ENCODE results near the gene CDHR4. TPM values are rescaled to one million over a fixed set of nuclear protein-coding genes. Genes with fewer than 3 reads are reported as not detected.

CDHR4 gene
- total RNA-seq, 1 experiment from 2014 or later: not detected

GRCh38 chr3:49794926-49795905 is 4.5 kb downstream of the CDHR4 start:
- Histone ChIP-seq H3K36me3 (ENCODE audit: low read depth, low read length) (no peaks in the 10 kb centered on the region), H3K4me1 (ENCODE audit: insufficient read depth, low read length) (peaks cover 11% of the 10 kb centered on the region), H3K4me3 (ENCODE audit: low read length) (no peak overlapping the region), H2AFZ (ENCODE audit: low read length) (no peak overlapping the region), H4K20me1 (ENCODE audit: low read length) (no peaks in the 10 kb centered on the region), H3K79me2 (ENCODE audit: low read length) (no peaks in the 10 kb centered on the region), H3K9me2 (replicated peaks; ENCODE audit: low read length) (no peaks in the 10 kb centered on the region), H3F3A (ENCODE audit: low read length, unreplicated experiment) (no peaks in the 10 kb centered on the region), H3K27me3 (ENCODE audit: low read length) (no peaks in the 10 kb centered on the region), H3K9ac (ENCODE audit: low read length) (no peak overlapping the region), H3K4me2 (ENCODE audit: low read length) (no peak overlapping the region), H3K27ac (ENCODE audit: low read length) (no peak overlapping the region), H3K9me3 (ENCODE audit: low read length) (no peaks in the 10 kb centered on the region)
- ATAC-seq (no peak), DNase-seq (no peak)
- CTCF ChIA-PET: no interaction called here
- BruUV-seq (replicated peaks): no TSS peak
- POLR2A ChIA-PET (ENCODE audit: unreplicated experiment): interaction anchor here (0.5 kb wide), 1 partner anchor 108 kb away, joined by 4 read pairs; no protein-coding TSS in a partner anchor
- no peak for TF ChIP-seq CTCF (conservative IDR thresholded peaks at IDR 0.05; ENCODE audit: low read depth, low read length)
- no peak for TF ChIP-seq EZH2 (IDR thresholded peaks at IDR 0.05; ENCODE audit: low read length, unreplicated experiment)
- TF ChIP-seq EZH2phosphoT487 (IDR thresholded peaks at IDR 0.05; ENCODE audit: borderline replicate concordance, low read length): no peak
- intact Hi-C loops (cut with micrococcal nuclease): no loop called here

- no peaks in the 10 kb centered on the region for H3K36me3 ChIP-seq (ENCODE audit: low read depth, low read length)
- no peak for ATAC-seq
- POLR2A ChIA-PET (ENCODE audit: unreplicated experiment): interaction anchor here (0.5 kb wide), 1 partner anchor 108 kb away, joined by 4 read pairs; no protein-coding TSS in a partner anchor
- no peak overlapping the region for H2AFZ ChIP-seq (ENCODE audit: low read length)
- no peak overlapping the region for H3K4me3 ChIP-seq (ENCODE audit: low read length)
- H3F3A ChIP-seq (ENCODE audit: low read length, unreplicated experiment): no peaks in the 10 kb centered on the region
- H4K20me1 ChIP-seq (ENCODE audit: low read length): no peaks in the 10 kb centered on the region
- intact Hi-C loops (cut with micrococcal nuclease): no loop called here
- no TSS peak for BruUV-seq (replicated peaks)
- H3K9me2 ChIP-seq (replicated peaks; ENCODE audit: low read length): no peaks in the 10 kb centered on the region
- H3K9ac ChIP-seq (ENCODE audit: low read length): no peak overlapping the region
- H3K9me3 ChIP-seq (ENCODE audit: low read length): no peaks in the 10 kb centered on the region
- TF ChIP-seq EZH2phosphoT487 (IDR thresholded peaks at IDR 0.05; ENCODE audit: borderline replicate concordance, low read length) (no peak), EZH2 (IDR thresholded peaks at IDR 0.05; ENCODE audit: low read length, unreplicated experiment) (no peak)
- H3K27ac ChIP-seq (ENCODE audit: low read length): no peak overlapping the region
- H3K27me3 ChIP-seq (ENCODE audit: low read length): no peaks in the 10 kb centered on the region
- DNase-seq: no peak
- H3K79me2 ChIP-seq (ENCODE audit: low read length): no peaks in the 10 kb centered on the region
- CTCF ChIA-PET: no interaction called here
- peaks cover 4% of the 10 kb centered on the region for H3K4me1 ChIP-seq (ENCODE audit: insufficient read depth, low read length)
- no peak overlapping the region for H3K4me2 ChIP-seq (ENCODE audit: low read length)
Measured at GRCh38 chr3:49794431-49794830, 5.2 kb downstream of the CDHR4 start.

- Histone ChIP-seq H3F3A (ENCODE audit: low read length, unreplicated experiment) (no peaks in the 10 kb centered on the region), H3K27ac (ENCODE audit: low read length) (no peak overlapping the region), H3K9me2 (replicated peaks; ENCODE audit: low read length) (no peaks in the 10 kb centered on the region), H2AFZ (ENCODE audit: low read length) (no peak overlapping the region), H3K9me3 (ENCODE audit: low read length) (no peaks in the 10 kb centered on the region), H3K4me2 (ENCODE audit: low read length) (no peak overlapping the region), H3K79me2 (ENCODE audit: low read length) (no peaks in the 10 kb centered on the region), H3K4me1 (ENCODE audit: insufficient read depth, low read length) (no peaks in the 10 kb centered on the region), H3K4me3 (ENCODE audit: low read length) (no peak overlapping the region), H4K20me1 (ENCODE audit: low read length) (no peaks in the 10 kb centered on the region), H3K36me3 (ENCODE audit: low read depth, low read length) (no peaks in the 10 kb centered on the region), H3K9ac (ENCODE audit: low read length) (no peak overlapping the region), H3K27me3 (ENCODE audit: low read length) (no peaks in the 10 kb centered on the region)
- ChIA-PET CTCF (no interaction called here), POLR2A (ENCODE audit: unreplicated experiment) (no interaction called here)
- DNase-seq (no peak), ATAC-seq (no peak)
- no TSS peak for BruUV-seq (replicated peaks)
- TF ChIP-seq EZH2 (IDR thresholded peaks at IDR 0.05; ENCODE audit: low read length, unreplicated experiment) (no peak), EZH2phosphoT487 (IDR thresholded peaks at IDR 0.05; ENCODE audit: borderline replicate concordance, low read length) (no peak), CTCF (conservative IDR thresholded peaks at IDR 0.05; ENCODE audit: low read depth, low read length) (no peak)
- intact Hi-C loops (cut with micrococcal nuclease): no loop called here
Measured at GRCh38 chr3:49793486-49794085, 6.1 kb downstream of the CDHR4 start.
